ENCODE measurements around the gene ADGRD2. TPM values are rescaled to one million over a fixed set of nuclear protein-coding genes. Genes with fewer than 3 reads are reported as not detected.

The ADGRD2 gene
- total and polyA plus RNA-seq, 2 of the 13 experiments (the other 11 are each of a cell fraction or from before 2014, with no cell fraction given) = not detected

DNA sequence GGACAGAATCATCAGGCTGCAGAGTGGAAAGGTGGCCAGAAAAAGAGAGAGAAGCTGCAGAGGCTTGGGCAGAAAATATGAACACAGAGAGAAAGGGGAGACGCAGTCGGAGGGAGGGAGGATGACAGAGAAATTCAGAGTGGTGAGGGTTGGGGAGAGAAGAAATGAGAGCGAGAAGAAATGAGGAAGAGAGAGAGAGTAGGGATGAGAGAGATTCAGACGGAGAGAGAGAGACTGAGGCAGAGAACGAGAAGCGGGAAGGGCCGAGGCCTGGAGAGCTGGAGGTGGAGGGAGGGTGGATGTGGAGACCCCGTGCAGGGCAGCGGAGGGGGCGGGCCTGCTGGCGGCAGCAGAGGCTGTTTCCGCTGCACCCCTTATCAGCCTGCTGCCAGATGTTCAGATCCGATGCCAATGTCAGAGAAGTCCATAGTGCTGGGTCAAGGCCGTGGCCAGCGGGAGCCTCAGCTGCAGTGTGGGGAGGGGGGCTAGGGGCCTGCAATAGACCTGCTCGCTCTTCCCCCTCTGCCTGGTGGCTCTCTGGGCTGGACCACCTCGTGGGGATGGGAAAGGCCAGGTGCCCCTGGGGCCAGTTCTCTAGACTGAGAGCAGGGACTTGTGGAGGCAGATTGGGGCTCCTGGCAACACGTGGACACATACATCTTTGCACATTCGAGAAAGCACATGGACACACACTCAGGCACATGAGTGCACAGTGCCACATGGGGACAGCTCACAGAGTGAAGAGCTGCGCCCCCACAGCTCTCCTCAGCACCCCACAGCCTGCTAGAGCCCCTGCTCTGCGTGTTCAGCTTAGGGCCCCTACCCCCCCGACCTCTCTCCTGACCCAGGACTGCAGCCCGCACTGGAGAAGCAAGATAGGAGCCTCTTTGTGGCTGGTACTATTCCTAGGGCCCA lies 61.9 kb downstream of the ADGRD2 start (continued):
- TF ChIP-seq, protein P1, sequence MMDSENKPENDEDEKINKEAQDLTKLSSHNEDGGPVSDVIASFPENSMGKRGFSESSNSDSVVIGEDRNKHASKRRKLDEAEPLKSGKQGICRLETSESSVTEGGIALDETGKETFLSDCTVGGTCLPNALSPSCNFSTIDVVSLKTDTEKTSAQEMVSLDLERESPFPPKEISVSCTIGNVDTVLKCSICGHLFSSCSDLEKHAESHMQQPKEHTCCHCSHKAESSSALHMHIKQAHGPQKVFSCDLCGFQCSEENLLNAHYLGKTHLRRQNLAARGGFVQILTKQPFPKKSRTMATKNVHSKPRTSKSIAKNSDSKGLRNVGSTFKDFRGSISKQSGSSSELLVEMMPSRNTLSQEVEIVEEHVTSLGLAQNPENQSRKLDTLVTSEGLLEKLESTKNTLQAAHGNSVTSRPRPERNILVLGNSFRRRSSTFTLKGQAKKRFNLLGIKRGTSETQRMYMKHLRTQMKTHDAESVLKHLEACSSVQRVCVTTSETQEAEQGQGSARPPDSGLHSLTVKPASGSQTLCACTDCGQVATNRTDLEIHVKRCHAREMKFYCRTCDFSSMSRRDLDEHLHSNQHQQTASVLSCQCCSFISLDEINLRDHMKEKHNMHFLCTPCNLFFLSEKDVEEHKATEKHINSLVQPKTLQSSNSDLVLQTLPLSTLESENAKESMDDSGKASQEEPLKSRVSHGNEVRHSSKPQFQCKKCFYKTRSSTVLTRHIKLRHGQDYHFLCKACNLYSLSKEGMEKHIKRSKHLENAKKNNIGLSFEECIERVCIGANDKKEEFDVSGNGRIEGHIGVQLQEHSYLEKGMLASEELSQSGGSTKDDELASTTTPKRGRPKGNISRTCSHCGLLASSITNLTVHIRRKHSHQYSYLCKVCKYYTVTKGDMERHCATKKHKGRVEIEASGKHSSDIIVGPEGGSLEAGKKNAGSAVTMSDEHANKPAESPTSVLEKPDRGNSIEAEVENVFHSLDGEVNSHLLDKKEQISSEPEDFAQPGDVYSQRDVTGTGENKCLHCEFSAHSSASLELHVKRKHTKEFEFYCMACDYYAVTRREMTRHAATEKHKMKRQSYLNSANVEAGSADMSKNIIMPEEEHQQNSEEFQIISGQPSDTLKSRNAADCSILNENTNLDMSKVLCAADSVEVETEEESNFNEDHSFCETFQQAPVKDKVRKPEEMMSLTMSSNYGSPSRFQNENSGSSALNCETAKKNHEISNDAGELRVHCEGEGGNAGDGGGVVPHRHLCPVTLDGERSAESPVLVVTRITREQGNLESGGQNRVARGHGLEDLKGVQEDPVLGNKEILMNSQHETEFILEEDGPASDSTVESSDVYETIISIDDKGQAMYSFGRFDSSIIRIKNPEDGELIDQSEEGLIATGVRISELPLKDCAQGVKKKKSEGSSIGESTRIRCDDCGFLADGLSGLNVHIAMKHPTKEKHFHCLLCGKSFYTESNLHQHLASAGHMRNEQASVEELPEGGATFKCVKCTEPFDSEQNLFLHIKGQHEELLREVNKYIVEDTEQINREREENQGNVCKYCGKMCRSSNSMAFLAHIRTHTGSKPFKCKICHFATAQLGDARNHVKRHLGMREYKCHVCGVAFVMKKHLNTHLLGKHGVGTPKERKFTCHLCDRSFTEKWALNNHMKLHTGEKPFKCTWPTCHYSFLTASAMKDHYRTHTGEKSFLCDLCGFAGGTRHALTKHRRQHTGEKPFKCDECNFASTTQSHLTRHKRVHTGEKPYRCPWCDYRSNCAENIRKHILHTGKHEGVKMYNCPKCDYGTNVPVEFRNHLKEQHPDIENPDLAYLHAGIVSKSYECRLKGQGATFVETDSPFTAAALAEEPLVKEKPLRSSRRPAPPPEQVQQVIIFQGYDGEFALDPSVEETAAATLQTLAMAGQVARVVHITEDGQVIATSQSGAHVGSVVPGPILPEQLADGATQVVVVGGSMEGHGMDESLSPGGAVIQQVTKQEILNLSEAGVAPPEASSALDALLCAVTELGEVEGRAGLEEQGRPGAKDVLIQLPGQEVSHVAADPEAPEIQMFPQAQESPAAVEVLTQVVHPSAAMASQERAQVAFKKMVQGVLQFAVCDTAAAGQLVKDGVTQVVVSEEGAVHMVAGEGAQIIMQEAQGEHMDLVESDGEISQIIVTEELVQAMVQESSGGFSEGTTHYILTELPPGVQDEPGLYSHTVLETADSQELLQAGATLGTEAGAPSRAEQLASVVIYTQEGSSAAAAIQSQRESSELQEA (CRISPR knock-in tag; IDR thresholded peaks at IDR 0.05; ENCODE audit: not compliant biosample characterization) = no peak
- TF ChIP-seq ISL2 (CRISPR knock-in tag; IDR thresholded peaks at IDR 0.05) (peak; percentile 61; the same call in 1 of the 2 replicates), TOE1 (CRISPR knock-in tag; IDR thresholded peaks at IDR 0.05) (no peak), HBP1 (CRISPR knock-in tag; IDR thresholded peaks at IDR 0.05; ENCODE audit: low read depth) (no peak), ZNF234 (CRISPR knock-in tag; conservative IDR thresholded peaks at IDR 0.05) (no peak), ZNF331 (CRISPR knock-in tag; IDR thresholded peaks at IDR 0.05) (peak; percentile 50; the same call in 1 of the 2 replicates), FIP1L1 (IDR thresholded peaks at IDR 0.05; ENCODE audit: borderline replicate concordance, insufficient read depth, low read depth, low read length) (no peak), NRL (CRISPR knock-in tag; IDR thresholded peaks at IDR 0.05; ENCODE audit: borderline replicate concordance) (no peak; the same call in 1 of the 2 replicates), RAD51 (IDR thresholded peaks at IDR 0.05; ENCODE audit: borderline replicate concordance) (no peak), ZNF510 (CRISPR knock-in tag; IDR thresholded peaks at IDR 0.05; ENCODE audit: low read depth) (peak; percentile 69; the same call in 1 of the 2 replicates), ZFY (CRISPR knock-in tag; IDR thresholded peaks at IDR 0.05) (peak; percentile 58), RNF2 (conservative IDR thresholded peaks at IDR 0.05; ENCODE audit: low read depth) (no peak; the same call in 1 of the 2 replicates), PHF21A (CRISPR knock-in tag; IDR thresholded peaks at IDR 0.05) (peak; percentile 66; the same call in 1 of the 2 replicates), SIX1 (CRISPR knock-in tag; IDR thresholded peaks at IDR 0.05; ENCODE audit: borderline replicate concordance) (no peak), ZNF720 (CRISPR knock-in tag; IDR thresholded peaks at IDR 0.05) (peak; percentile 60; the same call in 1 of the 2 replicates), ZNF83 (CRISPR knock-in tag; IDR thresholded peaks at IDR 0.05; ENCODE audit: borderline replicate concordance) (no peak), FOXK2 (IDR thresholded peaks at IDR 0.05) (no peak), CC2D1A (CRISPR knock-in tag; IDR thresholded peaks at IDR 0.05) (no peak)
- TF ChIP-seq, protein P2, sequence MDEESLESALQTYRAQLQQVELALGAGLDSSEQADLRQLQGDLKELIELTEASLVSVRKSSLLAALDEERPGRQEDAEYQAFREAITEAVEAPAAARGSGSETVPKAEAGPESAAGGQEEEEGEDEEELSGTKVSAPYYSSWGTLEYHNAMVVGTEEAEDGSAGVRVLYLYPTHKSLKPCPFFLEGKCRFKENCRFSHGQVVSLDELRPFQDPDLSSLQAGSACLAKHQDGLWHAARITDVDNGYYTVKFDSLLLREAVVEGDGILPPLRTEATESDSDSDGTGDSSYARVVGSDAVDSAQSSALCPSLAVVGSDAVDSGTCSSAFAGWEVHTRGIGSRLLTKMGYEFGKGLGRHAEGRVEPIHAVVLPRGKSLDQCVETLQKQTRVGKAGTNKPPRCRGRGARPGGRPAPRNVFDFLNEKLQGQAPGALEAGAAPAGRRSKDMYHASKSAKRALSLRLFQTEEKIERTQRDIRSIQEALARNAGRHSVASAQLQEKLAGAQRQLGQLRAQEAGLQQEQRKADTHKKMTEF (CRISPR knock-in tag; IDR thresholded peaks at IDR 0.05) = 0 out of 2 replicates have a peak, but pooled peaks have one; percentile 39

Measured in HepG2 (cell line).